Stimulated activated CD8-positive, alpha-beta memory T cell treated with anti-CD3 and anti-CD28 coated beads, Interleukin-12 subunit alpha, Interleukin-12 subunit beta, amount 100 ng/mL, for 24 hours (primary cell): ENCODE data around the gene TMEM14B.
"Not testable (repeated sequence)": the region's sequence is repeated elsewhere in the genome, so short reads cannot be mapped to it uniquely, and the experiment has no call there.

Experiments
- DNase-seq: peaks from one replicate; pipeline ENCODE4 v3.0.0-alpha.2; 2020; ENCODE audit errors: extremely low read depth

The TMEM14B gene

DNA sequence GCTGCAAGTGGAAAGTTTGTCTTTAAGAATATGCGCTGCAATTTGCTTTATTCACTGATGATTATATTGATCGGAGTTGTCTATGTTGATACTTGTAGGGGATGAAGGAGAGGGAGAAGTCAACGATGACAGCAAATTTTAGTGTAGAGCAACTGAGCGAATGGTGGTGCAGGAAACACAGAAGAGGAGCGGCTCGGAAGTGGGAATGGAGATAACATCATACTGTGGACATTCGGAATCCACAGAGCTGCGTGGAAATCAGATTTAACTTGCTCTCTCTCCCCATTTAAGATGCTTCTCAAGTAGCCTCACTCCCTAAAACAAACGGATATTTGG lies 722 bp upstream of the TMEM14B start:
- DNase-seq = no peak

DNA sequence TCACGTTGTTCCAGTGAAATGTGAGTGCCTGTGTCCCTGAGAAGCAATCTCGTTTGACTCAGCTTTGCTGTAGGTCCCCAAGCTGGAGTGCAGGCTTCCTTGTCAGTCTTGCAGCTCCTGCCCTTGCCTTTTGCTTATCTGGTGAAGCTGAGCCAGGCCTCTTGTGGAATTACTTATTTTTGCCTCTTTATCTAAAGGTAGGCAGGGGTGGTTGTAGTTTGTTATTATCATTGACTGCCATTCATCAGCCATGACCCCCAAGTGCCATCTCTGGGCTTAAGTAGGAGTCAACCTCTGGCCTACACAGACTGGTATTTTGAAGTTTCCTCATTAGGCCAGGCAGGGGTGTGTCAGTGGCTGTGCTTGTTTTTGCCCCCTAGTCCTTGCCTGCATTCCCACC lies 2.1 kb downstream of the TMEM14B start:
- DNase-seq = no peak

- DNase-seq = not testable (repeated sequence)
Observed at GRCh38 chr6:10750568-10750967, 3.0 kb downstream of the TMEM14B start.

GRCh38 chr6:10751757-10752156 lies 4.2 kb downstream of the TMEM14B start:
- DNase-seq = not testable (repeated sequence)

DNA sequence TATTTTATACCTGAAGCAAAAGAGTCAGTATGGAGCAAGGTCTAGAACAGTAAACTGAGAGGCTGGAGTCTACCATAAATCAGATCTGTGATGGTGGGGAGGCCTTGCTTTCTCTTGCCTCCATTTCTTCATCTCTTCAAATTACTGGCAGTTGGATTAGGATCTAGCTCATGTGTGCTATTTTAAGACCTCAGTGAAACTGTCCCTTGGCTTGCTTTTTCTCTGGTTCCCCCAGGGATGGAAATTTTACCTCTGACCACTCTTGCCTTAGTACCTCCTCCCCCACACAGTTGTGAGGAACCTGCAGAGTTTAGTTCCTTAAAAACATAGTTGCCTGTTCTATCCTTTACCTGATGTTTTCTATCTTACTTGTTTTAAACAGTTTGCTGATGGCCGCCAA lies 8.5 kb downstream of the TMEM14B start:
- no peak for DNase-seq

GRCh38 chr6:10759312-10759839 lies 11.8 kb downstream of the TMEM14B start:
- no peak for DNase-seq

DNA sequence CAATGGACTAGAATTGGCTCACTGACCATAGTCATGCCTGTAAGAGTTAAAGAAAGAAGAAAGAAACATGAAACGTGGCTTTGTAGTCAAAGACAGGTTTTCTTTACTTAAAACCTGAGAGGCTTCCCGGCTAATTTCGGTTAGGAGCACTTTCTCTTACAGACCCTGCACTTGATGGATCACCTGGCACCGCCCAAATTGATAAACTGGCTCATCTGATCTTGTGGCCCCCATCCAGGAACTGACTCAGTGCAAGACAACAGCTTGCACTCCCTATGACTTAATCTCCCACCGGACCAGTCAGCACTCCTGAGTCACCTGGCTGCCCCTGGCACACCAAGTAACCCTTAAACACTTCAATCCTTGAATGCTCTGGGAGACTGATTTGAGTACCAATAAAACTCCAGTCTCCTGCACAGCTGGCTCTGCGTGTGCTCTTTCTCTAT lies 12.3 kb downstream of the TMEM14B start:
- no peak for DNase-seq

DNA sequence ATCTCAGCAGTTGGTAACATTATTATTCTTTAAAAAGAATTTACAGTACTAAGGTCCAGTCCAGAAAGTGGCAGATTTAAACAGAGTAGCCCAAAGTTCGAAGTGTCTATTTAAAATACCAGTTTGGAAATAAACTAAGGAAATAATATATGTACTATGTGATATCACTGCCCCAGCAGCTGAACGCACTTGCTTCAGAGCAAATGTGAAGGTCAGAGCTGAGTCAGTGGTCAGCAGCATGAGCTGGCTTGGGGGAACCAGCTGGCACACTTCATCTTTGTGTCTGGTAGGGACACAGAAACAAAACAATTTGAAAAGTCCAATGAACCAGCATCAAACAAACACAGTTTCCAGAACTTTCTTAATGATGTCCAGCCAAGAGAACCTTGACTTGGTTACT lies 15.4 kb downstream of the TMEM14B start:
- DNase-seq = no peak

DNA sequence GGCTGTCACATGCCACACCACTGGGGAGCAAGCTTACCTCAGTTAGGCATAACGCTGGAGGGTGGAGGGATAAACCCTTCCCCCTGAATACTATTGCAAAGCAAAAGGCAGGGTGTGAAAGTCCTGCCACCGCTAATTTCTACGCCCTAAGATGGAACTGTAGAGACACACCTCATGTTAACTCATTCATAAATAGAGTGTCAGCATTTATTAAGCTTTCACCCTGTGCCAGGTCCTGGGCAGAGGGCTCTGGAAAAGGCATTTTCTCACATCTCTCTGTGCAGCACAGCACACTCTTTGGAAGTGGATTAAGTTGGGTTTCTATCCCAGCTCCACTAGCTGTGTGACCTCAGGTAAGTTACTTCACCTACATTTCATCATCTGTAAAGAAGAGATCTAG lies 21.8 kb downstream of the TMEM14B start:
- no peak for DNase-seq

DNA sequence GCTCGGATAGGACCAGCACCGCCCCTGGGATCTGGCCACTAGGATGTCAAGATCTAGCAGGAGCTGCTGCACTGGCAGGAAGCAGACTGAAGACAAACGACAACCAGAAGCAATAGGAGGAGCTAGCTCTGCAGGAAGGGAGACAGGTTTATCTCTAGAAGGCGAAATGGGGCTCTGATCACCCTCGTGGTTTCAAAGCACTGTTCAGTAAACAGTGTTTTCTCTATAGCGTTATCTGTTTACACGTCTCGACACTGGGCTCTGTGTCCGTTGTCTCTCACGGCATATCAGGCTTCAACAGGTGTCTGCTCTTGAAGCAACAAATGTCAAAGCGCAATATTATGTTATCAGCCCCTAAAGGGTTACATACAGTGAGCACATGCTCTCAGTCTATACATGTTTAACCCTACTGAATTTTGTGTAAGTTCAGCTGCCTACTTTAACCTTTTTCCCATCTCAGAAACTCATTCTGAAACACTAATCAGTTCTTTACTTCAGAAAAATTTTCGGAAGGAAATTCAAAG lies 23.8 kb downstream of the TMEM14B start:
- DNase-seq = no peak

DNA sequence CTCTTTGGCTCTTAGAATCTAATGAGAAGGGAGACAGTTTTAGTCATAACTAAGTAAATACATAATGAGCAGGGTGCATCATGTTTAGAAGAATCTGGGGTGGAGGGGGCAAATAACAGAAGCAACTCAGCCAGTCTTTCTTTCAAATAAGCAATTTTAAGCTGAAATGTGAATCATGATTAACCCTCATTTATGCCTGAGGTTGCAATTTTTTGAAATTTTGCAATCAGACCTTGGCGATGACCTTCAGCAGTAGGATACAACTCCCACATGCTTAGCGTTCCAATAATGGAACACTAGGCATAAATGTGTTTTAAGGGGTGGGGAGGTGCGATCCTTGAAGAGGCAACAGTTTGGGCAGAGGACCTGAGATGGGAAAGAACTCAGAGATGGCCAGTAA lies 30.6 kb downstream of the TMEM14B start:
- no peak for DNase-seq

- DNase-seq = no peak
Observed at GRCh38 chr6:10779076-10779475, 31.5 kb downstream of the TMEM14B start.

- DNase-seq = no peak
Observed at GRCh38 chr6:10791673-10792072, 44.1 kb downstream of the TMEM14B start.

GRCh38 chr6:10792101-10792500 lies 44.5 kb downstream of the TMEM14B start:
- no peak for DNase-seq

GRCh38 chr6:10793035-10793434 lies 45.4 kb downstream of the TMEM14B start:
- DNase-seq = no peak

DNA sequence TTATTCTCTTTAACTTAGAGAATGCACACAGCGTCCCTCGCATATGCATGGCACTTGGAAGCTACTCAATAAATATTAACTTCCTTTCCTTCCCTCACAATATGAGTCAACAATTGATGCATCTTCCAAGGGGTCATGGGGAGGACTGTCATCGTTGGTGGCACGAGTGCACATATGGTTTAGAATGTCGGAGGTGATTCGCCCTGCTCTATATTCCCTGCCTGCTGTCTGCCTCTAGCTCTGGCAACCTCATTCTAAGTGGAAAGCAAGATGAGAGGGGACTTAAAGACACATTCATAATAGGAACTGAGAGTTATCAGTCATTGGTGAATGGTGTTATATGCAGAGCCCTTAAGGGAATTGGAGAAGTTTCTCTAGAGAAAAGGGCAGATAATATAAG lies 46.1 kb downstream of the TMEM14B start:
- DNase-seq = no peak

DNA sequence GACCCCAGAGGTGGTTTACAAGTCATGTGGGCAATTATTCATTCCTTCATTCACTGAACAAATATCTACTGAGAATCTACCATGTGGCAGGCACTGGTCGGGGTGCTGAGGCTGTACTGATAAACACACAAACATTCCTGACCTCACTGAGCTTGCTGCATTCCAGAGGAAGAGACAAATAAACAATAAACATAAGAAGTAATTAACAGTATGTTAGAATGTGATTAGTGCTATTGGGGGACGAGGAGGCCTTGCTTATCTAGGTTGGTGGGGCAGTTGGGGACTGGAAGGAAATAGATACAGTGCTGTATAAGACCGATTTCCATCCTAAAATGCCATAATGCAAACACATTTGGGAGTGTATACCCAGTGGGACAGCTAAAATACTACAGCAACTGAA lies 46.6 kb downstream of the TMEM14B start:
- no peak for DNase-seq

DNA sequence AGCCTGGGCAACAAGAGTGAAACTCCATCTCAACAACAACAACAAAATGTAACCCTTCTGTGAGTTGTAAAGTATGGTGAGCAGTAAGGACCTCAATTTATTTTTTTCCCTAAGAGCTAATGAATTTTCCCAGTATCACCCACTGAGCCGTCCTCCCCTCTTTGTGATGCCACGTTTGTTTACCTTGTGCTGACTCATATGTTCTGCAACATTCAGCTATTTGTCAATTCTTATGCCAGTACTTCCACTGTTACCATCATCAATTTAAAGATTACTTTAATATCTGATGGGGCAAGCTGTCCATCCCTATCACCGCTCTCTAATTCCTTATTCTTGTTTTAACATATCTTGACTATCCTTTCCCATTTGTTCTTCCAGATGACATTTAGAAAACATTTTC lies 53.2 kb downstream of the TMEM14B start:
- no peak for DNase-seq

- DNase-seq = peak; percentile 10
Observed at GRCh38 chr6:10801224-10801848, 53.7 kb downstream of the TMEM14B start.
